Measurements from ENCODE around the gene NTNG1.

NTNG1 gene

DNA sequence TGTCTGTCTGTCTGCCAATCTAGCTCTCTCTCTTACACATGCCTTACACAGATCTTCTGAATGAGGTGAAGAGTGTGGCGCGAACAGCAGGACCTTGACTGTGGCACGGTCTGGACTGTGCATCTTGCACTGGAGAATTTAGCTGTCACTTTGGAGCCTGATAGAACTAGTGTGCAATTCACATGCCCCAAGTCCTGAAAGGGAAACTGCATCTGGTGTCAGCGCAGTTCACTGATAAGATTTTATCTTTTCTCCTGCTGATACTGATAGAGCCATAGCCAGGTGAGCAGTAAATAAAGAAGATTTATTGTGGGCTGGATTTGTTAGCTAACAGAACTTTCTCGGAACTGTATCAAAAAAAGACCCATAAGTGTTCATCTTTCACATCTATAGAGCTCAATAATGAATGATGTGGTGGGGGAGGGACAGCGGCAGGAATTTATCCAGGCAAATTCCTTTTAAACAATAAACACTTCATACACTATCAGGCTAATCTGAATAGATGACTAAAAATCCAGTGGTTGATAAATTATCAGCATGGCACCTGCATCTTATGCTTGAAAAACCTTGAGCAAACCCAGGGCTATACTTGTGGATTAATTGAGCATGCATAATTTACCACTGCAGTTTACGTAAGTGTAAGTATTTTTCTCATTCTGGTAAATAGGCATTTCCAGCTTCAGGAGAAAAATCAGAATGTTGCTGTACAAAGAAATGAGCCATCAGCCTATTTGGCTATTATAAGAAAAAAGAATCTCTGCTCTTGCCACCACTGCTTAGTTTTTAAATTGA is 104.1 kb downstream of the NTNG1 start:
- Histone ChIP-seq H2AFZ (ENCODE audit: low read depth, low read length) (peak overlapping the region; percentile 59), H3K36me3 (ENCODE audit: insufficient read depth, low read length) (no peaks in the 10 kb centered on the region), H3K4me1 (ENCODE audit: insufficient read depth, low read length) (peaks cover 74% of the 10 kb centered on the region), H4K20me1 (ENCODE audit: insufficient read depth, low read length) (no peaks in the 10 kb centered on the region), H3K4me3 (ENCODE audit: low read depth in 1 of 2, low read length in 2 of 2) (no peak overlapping the region), H3K4me2 (ENCODE audit: insufficient read depth, low read length) (peak overlapping the region; percentile 31), H3K79me2 (ENCODE audit: insufficient read depth, low read length) (no peaks in the 10 kb centered on the region), H3K9me3 (ENCODE audit: insufficient read depth, low read length, severe bottlenecking) (no peaks in the 10 kb centered on the region), H3K27ac (ENCODE audit: low read length) (peak overlapping the region; percentile 74), H3K9ac (ENCODE audit: low read depth, low read length) (no peak overlapping the region), H3K27me3 (ENCODE audit: insufficient read depth, low read length, poor library complexity) (no peaks in the 10 kb centered on the region)
- TF ChIP-seq EZH2 (IDR thresholded peaks at IDR 0.05; ENCODE audit: borderline replicate concordance, low read depth, low read length, severe bottlenecking), result no peak
- TF ChIP-seq, protein P1, sequence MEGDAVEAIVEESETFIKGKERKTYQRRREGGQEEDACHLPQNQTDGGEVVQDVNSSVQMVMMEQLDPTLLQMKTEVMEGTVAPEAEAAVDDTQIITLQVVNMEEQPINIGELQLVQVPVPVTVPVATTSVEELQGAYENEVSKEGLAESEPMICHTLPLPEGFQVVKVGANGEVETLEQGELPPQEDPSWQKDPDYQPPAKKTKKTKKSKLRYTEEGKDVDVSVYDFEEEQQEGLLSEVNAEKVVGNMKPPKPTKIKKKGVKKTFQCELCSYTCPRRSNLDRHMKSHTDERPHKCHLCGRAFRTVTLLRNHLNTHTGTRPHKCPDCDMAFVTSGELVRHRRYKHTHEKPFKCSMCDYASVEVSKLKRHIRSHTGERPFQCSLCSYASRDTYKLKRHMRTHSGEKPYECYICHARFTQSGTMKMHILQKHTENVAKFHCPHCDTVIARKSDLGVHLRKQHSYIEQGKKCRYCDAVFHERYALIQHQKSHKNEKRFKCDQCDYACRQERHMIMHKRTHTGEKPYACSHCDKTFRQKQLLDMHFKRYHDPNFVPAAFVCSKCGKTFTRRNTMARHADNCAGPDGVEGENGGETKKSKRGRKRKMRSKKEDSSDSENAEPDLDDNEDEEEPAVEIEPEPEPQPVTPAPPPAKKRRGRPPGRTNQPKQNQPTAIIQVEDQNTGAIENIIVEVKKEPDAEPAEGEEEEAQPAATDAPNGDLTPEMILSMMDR (IDR thresholded peaks at IDR 0.05; ENCODE audit: borderline replicate concordance, extremely low read depth, low read length, poor library complexity, severe bottlenecking), result no peak
- peak; percentile 41 for ATAC-seq (ENCODE audit: insufficient read depth, low read depth)
- DNase-seq, result peak; percentile 35

- Histone ChIP-seq H3K9me3 (ENCODE audit: insufficient read depth, low read length, severe bottlenecking) (no peaks in the 10 kb centered on the region), H4K20me1 (ENCODE audit: insufficient read depth, low read length) (no peaks in the 10 kb centered on the region), H3K27me3 (ENCODE audit: insufficient read depth, low read length, poor library complexity) (no peaks in the 10 kb centered on the region), H3K4me3 (ENCODE audit: low read depth in 1 of 2, low read length in 2 of 2) (no peak overlapping the region), H2AFZ (ENCODE audit: low read depth, low read length) (peak overlapping the region; percentile 15), H3K27ac (ENCODE audit: low read length) (peak overlapping the region; percentile 55), H3K4me1 (ENCODE audit: insufficient read depth, low read length) (peaks cover 94% of the 10 kb centered on the region), H3K4me2 (ENCODE audit: insufficient read depth, low read length) (peak overlapping the region; percentile 40; the same call in 1 of the 2 replicates), H3K9ac (ENCODE audit: low read depth, low read length) (no peak overlapping the region), H3K36me3 (ENCODE audit: insufficient read depth, low read length) (no peaks in the 10 kb centered on the region), H3K79me2 (ENCODE audit: insufficient read depth, low read length) (no peaks in the 10 kb centered on the region)
- TF ChIP-seq, protein P1 (IDR thresholded peaks at IDR 0.05; ENCODE audit: borderline replicate concordance, extremely low read depth, low read length, poor library complexity, severe bottlenecking), result no peak
- TF ChIP-seq EZH2 (IDR thresholded peaks at IDR 0.05; ENCODE audit: borderline replicate concordance, low read depth, low read length, severe bottlenecking), result no peak
- peak; percentile 48 for ATAC-seq (ENCODE audit: insufficient read depth, low read depth)
- peak; percentile 70 for DNase-seq
These were observed 106.0 kb downstream of the NTNG1 start for GRCh38 chr1:107246775-107247345.

GRCh38 chr1:107247679-107248078 is 106.8 kb downstream of the NTNG1 start:
- Histone ChIP-seq H3K79me2 (ENCODE audit: insufficient read depth, low read length) (no peaks in the 10 kb centered on the region), H4K20me1 (ENCODE audit: insufficient read depth, low read length) (no peaks in the 10 kb centered on the region), H3K27ac (ENCODE audit: low read length) (peak overlapping the region; percentile 55), H3K36me3 (ENCODE audit: insufficient read depth, low read length) (no peaks in the 10 kb centered on the region), H3K9ac (ENCODE audit: low read depth, low read length) (no peak overlapping the region), H3K9me3 (ENCODE audit: insufficient read depth, low read length, severe bottlenecking) (no peaks in the 10 kb centered on the region), H3K4me2 (ENCODE audit: insufficient read depth, low read length) (no peak overlapping the region), H3K27me3 (ENCODE audit: insufficient read depth, low read length, poor library complexity) (no peaks in the 10 kb centered on the region), H3K4me3 (ENCODE audit: low read depth in 1 of 2, low read length in 2 of 2) (no peak overlapping the region), H2AFZ (ENCODE audit: low read depth, low read length) (no peak overlapping the region), H3K4me1 (ENCODE audit: insufficient read depth, low read length) (peaks cover 94% of the 10 kb centered on the region)
- ATAC-seq (ENCODE audit: insufficient read depth, low read depth), result 0 out of 3 replicates have a peak, but pooled peaks have one; percentile 22
- TF ChIP-seq, protein P1 (IDR thresholded peaks at IDR 0.05; ENCODE audit: borderline replicate concordance, extremely low read depth, low read length, poor library complexity, severe bottlenecking), result no peak
- TF ChIP-seq EZH2 (IDR thresholded peaks at IDR 0.05; ENCODE audit: borderline replicate concordance, low read depth, low read length, severe bottlenecking), result no peak
- peak; percentile 35 for DNase-seq

All from DND-41 (cell line).